ENCODE data around the gene GREM1.

The GREM1 gene

GRCh38 chr15:32732574-32733157, 14.9 kb downstream of the GREM1 start:
- TF ChIP-seq ZNF274 (IDR thresholded peaks at IDR 0.05; ENCODE audit: low read depth, low read length) = no peak
- no peak overlapping the region for H3K4me3 ChIP-seq (ENCODE audit: low read length)

DNA sequence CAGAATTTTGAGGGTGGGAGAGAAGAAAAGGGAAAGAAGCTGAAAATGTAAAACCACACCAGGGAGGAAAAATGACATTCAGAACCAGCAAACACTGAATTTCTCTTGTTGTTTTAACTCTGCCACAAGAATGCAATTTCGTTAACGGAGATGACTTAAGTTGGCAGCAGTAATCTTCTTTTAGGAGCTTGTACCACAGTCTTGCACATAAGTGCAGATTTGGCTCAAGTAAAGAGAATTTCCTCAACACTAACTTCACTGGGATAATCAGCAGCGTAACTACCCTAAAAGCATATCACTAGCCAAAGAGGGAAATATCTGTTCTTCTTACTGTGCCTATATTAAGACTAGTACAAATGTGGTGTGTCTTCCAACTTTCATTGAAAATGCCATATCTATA, 15.5 kb downstream of the GREM1 start:
- no peak overlapping the region for H3K4me3 ChIP-seq (ENCODE audit: low read length)
- TF ChIP-seq ZNF274 (IDR thresholded peaks at IDR 0.05; ENCODE audit: low read depth, low read length) = no peak

GRCh38 chr15:32735989-32736700, 18.3 kb downstream of the GREM1 start:
- TF ChIP-seq ZNF274 (IDR thresholded peaks at IDR 0.05; ENCODE audit: low read depth, low read length) = no peak
- no peak overlapping the region for H3K4me3 ChIP-seq (ENCODE audit: low read length)

DNA sequence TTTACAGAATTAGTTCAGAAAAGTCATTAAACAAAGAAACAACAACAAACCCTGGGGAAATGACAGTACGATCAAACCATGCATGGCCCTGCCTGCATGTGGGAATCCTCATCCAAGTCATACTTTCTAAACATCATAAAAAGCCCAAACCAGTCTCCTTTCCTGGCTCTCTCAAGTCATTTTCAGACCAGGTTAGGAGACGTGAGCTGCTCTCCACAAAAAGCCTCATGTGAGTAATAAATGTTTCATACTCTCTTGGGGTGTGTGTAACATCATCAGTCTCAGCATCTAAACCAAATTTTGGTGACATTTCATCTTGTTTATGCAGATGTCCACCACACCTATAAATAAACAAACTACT, 18.9 kb downstream of the GREM1 start:
- no peak overlapping the region for H3K4me3 ChIP-seq (ENCODE audit: low read length)
- TF ChIP-seq ZNF274 (IDR thresholded peaks at IDR 0.05; ENCODE audit: low read depth, low read length) = no peak

- no peak for TF ChIP-seq ZNF274 (IDR thresholded peaks at IDR 0.05; ENCODE audit: low read depth, low read length)
- no peak overlapping the region for H3K4me3 ChIP-seq (ENCODE audit: low read length)
These were observed 19.5 kb downstream of the GREM1 start for GRCh38 chr15:32737304-32737703.

- TF ChIP-seq ZNF274 (IDR thresholded peaks at IDR 0.05; ENCODE audit: low read depth, low read length) = no peak
- H3K4me3 ChIP-seq (ENCODE audit: low read length) = no peak overlapping the region
These were observed 20.9 kb downstream of the GREM1 start for GRCh38 chr15:32738666-32739065.

DNA sequence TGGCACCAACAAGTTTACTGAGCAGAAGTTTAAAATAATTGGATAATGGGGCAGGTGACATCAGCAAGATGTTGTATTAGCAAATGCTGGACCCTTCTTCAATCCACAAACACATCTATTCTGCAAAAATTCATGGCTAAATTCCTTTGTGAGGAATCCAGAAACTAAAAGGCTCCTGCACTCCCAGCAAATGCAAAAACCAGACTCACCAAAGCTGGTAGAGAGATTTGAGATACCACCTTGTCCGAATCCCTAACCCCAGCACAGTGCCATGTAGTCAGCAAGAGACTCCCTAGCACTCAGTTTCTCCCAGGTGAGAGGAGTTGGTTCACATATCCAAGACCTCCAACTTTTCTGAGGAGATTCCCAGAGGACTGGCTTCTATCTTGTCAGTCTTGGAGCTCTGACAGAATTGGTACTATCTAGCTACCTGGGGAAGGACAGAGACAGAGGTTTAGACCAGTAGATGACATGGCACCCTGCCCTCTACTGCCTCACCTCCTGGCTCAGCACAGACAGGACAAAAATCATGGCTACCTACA, 21.8 kb downstream of the GREM1 start:
- TF ChIP-seq ZNF274 (IDR thresholded peaks at IDR 0.05; ENCODE audit: low read depth, low read length) = no peak

GRCh38 chr15:32743411-32744140, 25.8 kb downstream of the GREM1 start:
- no peak overlapping the region for H3K4me3 ChIP-seq (ENCODE audit: low read length)
- no peak for TF ChIP-seq ZNF274 (IDR thresholded peaks at IDR 0.05; ENCODE audit: low read depth, low read length)

More for the DNA sequence above, 21.8 kb downstream of the GREM1 start:
- no peak overlapping the region for H3K4me3 ChIP-seq (ENCODE audit: low read length)

GRCh38 chr15:32746116-32746857, 28.5 kb downstream of the GREM1 start:
- no peak for TF ChIP-seq ZNF274 (IDR thresholded peaks at IDR 0.05; ENCODE audit: low read depth, low read length)
- no peak overlapping the region for H3K4me3 ChIP-seq (ENCODE audit: low read length)

- no peak overlapping the region for H3K4me3 ChIP-seq (ENCODE audit: low read length)
- TF ChIP-seq ZNF274 (IDR thresholded peaks at IDR 0.05; ENCODE audit: low read depth, low read length) = no peak
These were observed 30.1 kb downstream of the GREM1 start for GRCh38 chr15:32747921-32748342.

GRCh38 chr15:32750979-32751378, 33.2 kb downstream of the GREM1 start:
- H3K4me3 ChIP-seq (ENCODE audit: low read length) = no peak overlapping the region

GRCh38 chr15:32757426-32757825, 39.6 kb downstream of the GREM1 start:
- no peak for TF ChIP-seq ZNF274 (IDR thresholded peaks at IDR 0.05; ENCODE audit: low read depth, low read length)
- H3K4me3 ChIP-seq (ENCODE audit: low read length) = no peak overlapping the region

More at GRCh38 chr15:32750979-32751378, 33.2 kb downstream of the GREM1 start:
- TF ChIP-seq ZNF274 (IDR thresholded peaks at IDR 0.05; ENCODE audit: low read depth, low read length) = no peak

DNA sequence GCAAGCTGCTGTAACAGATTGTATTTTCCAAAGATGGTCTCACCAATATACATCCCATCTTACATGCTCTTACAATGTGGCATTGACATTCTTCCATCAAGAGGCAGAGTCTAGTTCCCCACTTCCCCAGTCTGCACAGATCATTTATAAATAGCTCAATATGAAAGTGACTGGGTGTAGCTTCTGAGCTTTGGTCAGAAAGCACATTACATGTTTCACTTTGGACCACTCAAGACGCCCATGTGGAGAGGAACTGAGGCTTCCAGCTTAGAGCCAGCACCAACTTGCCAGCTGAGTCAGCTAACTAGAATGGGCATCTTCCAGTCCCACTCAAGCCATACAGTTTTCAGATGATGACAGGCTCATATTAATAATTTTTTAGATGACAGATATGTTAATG, 45.5 kb downstream of the GREM1 start:
- H3K4me3 ChIP-seq (ENCODE audit: low read length) = no peak overlapping the region
- no peak for TF ChIP-seq ZNF274 (IDR thresholded peaks at IDR 0.05; ENCODE audit: low read depth, low read length)

DNA sequence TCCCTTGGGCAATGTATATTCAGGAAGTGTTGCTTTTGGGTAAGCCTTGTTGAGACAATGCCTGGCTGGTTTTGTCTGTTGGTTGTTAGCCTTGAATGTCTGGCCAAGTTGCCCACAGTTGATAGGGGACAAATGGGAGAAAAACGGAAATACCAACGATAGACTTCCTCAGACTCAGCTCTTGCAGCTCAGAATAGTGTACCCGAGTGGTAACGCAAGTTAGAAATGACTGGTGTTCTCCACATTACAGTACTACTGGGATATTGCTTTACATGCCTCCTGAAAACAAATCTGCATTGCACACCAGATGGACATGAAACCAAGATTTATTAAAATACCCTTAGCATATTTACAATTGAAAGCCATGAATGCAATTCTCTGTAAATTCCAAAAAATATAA, 47.4 kb downstream of the GREM1 start:
- H3K4me3 ChIP-seq (ENCODE audit: low read length) = no peak overlapping the region
- TF ChIP-seq ZNF274 (IDR thresholded peaks at IDR 0.05; ENCODE audit: low read depth, low read length) = no peak
